ENCODE data around the gene MFSD6L. TPM values are rescaled to one million over a fixed set of nuclear protein-coding genes. Genes with fewer than 3 reads are reported as not detected.
A peak's percentile ranks its signal among the peaks of the same experiment; 100 is the strongest.

The MFSD6L gene
- polyA plus RNA-seq, 6 donors from 2014 or later = not detected

GRCh38 chr17:8797621-8798175, 1.5 kb downstream of the MFSD6L start:
- peak overlapping the region in 1 of 6 donors; percentile 28 for H3K27ac Mint-ChIP-seq
- H3K4me3 Mint-ChIP-seq = peak overlapping the region in 1 of 8 donors; percentile 42
- no peaks in the 10 kb centered on the region for H3K27me3 Mint-ChIP-seq
- H3K36me3 Mint-ChIP-seq = no peaks in the 10 kb centered on the region
- H3K4me1 Mint-ChIP-seq = peaks cover 9 to 28% (median 10%) of the 10 kb centered on the region in 3 donors
- no peaks in the 10 kb centered on the region for H3K9me3 Mint-ChIP-seq
- ATAC-seq (ENCODE audit: low read depth in 2 of 2) (no peak), DNase-seq (no peak)

- Mint-ChIP-seq H3K36me3 (no peaks in the 10 kb centered on the region), H3K27ac (peak overlapping the region in 2 of 6 donors; percentile 49 to 56), H3K4me1 (peaks cover 6 to 18% (median 7%) of the 10 kb centered on the region in 3 donors), H3K4me3 (peak overlapping the region in 2 of 8 donors; percentile 36 to 40), H3K27me3 (peaks cover 4 to 6% (median 5%) of the 10 kb centered on the region in 3 donors), H3K9me3 (peaks cover 0 to 5% (median 0%) of the 10 kb centered on the region in 7 donors)
- DNase-seq = no peak
- ATAC-seq (ENCODE audit: low read depth in 2 of 2) = no peak
Measured at GRCh38 chr17:8794636-8795035, 4.5 kb downstream of the MFSD6L start.

- DNase-seq (no peak), ATAC-seq (ENCODE audit: low read depth in 2 of 2) (no peak)
- no peaks in the 10 kb centered on the region for H3K36me3 Mint-ChIP-seq
- peaks cover 0 to 5% (median 0%) of the 10 kb centered on the region in 7 donors for H3K9me3 Mint-ChIP-seq
- no peak overlapping the region for H3K4me3 Mint-ChIP-seq
- peak overlapping the region in 2 of 6 donors; percentile 1 for H3K27ac Mint-ChIP-seq
- peaks cover 4 to 10% (median 9%) of the 10 kb centered on the region in 3 donors for H3K27me3 Mint-ChIP-seq
- H3K4me1 Mint-ChIP-seq = peaks cover 6 to 17% (median 7%) of the 10 kb centered on the region in 3 donors
Measured at GRCh38 chr17:8793649-8794048, 5.5 kb downstream of the MFSD6L start.

- peaks cover 4 to 10% (median 9%) of the 10 kb centered on the region in 3 donors for H3K27me3 Mint-ChIP-seq
- peaks cover 6 to 17% (median 7%) of the 10 kb centered on the region in 3 donors for H3K4me1 Mint-ChIP-seq
- peak overlapping the region in 1 of 6 donors; percentile 28 for H3K27ac Mint-ChIP-seq
- H3K4me3 Mint-ChIP-seq = peak overlapping the region in 1 of 8 donors; percentile 47
- H3K36me3 Mint-ChIP-seq = no peaks in the 10 kb centered on the region
- ATAC-seq (ENCODE audit: low read depth in 2 of 2) (no peak), DNase-seq (no peak)
- peaks cover 0 to 5% (median 0%) of the 10 kb centered on the region in 7 donors for H3K9me3 Mint-ChIP-seq
Measured at GRCh38 chr17:8792646-8793045, 6.5 kb downstream of the MFSD6L start.

GRCh38 chr17:8791910-8792270, 7.3 kb downstream of the MFSD6L start:
- no peak overlapping the region for H3K4me3 Mint-ChIP-seq
- ATAC-seq (ENCODE audit: low read depth in 2 of 2) = no peak

GRCh38 chr17:8791248-8791909, 7.8 kb downstream of the MFSD6L start:
- Mint-ChIP-seq H3K9me3 (peaks cover 0 to 5% (median 0%) of the 10 kb centered on the region in 7 donors), H3K27me3 (peaks cover 4 to 10% (median 9%) of the 10 kb centered on the region in 3 donors), H3K36me3 (no peaks in the 10 kb centered on the region), H3K4me1 (peaks cover 6 to 17% (median 7%) of the 10 kb centered on the region in 3 donors), H3K27ac (no peak overlapping the region), H3K4me3 (no peak overlapping the region)
- ATAC-seq (ENCODE audit: low read depth in 2 of 2) (no peak), DNase-seq (no peak)

More at GRCh38 chr17:8791910-8792270, 7.3 kb downstream of the MFSD6L start:
- peaks cover 6 to 17% (median 7%) of the 10 kb centered on the region in 3 donors for H3K4me1 Mint-ChIP-seq
- H3K9me3 Mint-ChIP-seq = peaks cover 0 to 5% (median 0%) of the 10 kb centered on the region in 7 donors
- H3K36me3 Mint-ChIP-seq = no peaks in the 10 kb centered on the region
- peak overlapping the region in 1 of 6 donors; percentile 10 for H3K27ac Mint-ChIP-seq
- no peak for DNase-seq
- peaks cover 4 to 10% (median 9%) of the 10 kb centered on the region in 3 donors for H3K27me3 Mint-ChIP-seq

GRCh38 chr17:8789743-8790142, 9.4 kb downstream of the MFSD6L start:
- peak overlapping the region in 1 of 6 donors; percentile 4 for H3K27ac Mint-ChIP-seq
- H3K4me1 Mint-ChIP-seq = peaks cover 6 to 12% (median 11%) of the 10 kb centered on the region in 3 donors
- H3K4me3 Mint-ChIP-seq = no peak overlapping the region
- no peaks in the 10 kb centered on the region for H3K36me3 Mint-ChIP-seq
- peaks cover 0 to 5% (median 0%) of the 10 kb centered on the region in 7 donors for H3K9me3 Mint-ChIP-seq
- no peak for ATAC-seq (ENCODE audit: low read depth in 2 of 2)
- no peak for DNase-seq
- peaks cover 4 to 10% (median 9%) of the 10 kb centered on the region in 3 donors for H3K27me3 Mint-ChIP-seq

- Mint-ChIP-seq H3K27ac (no peak overlapping the region), H3K4me1 (peaks cover 6 to 12% (median 7%) of the 10 kb centered on the region in 3 donors), H3K27me3 (peaks cover 4 to 10% (median 9%) of the 10 kb centered on the region in 3 donors), H3K4me3 (no peak overlapping the region), H3K9me3 (peaks cover 0 to 5% (median 0%) of the 10 kb centered on the region in 7 donors), H3K36me3 (no peaks in the 10 kb centered on the region)
- DNase-seq (no peak), ATAC-seq (ENCODE audit: low read depth in 2 of 2) (no peak)
Measured at GRCh38 chr17:8788998-8789397, 10.2 kb downstream of the MFSD6L start.

- Mint-ChIP-seq H3K27me3 (peaks cover 3 to 10% (median 9%) of the 10 kb centered on the region in 3 donors), H3K36me3 (no peaks in the 10 kb centered on the region), H3K4me1 (peaks cover 0 to 6% (median 0%) of the 10 kb centered on the region in 3 donors), H3K4me3 (peak overlapping the region in 1 of 8 donors; percentile 63), H3K9me3 (peaks cover 0 to 4% (median 0%) of the 10 kb centered on the region in 7 donors), H3K27ac (no peak overlapping the region)
- ATAC-seq (ENCODE audit: low read depth in 2 of 2) (peak in 1 of 2 donors; percentile 36), DNase-seq (peak; percentile 34)
Measured at GRCh38 chr17:8785547-8786413, 13.4 kb downstream of the MFSD6L start.

- no peak for DNase-seq
- Mint-ChIP-seq H3K4me3 (no peak overlapping the region), H3K9me3 (peaks cover 0 to 7% (median 3%) of the 10 kb centered on the region in 7 donors), H3K27me3 (peaks cover 0 to 16% (median 6%) of the 10 kb centered on the region in 3 donors), H3K36me3 (no peaks in the 10 kb centered on the region), H3K4me1 (peaks cover 0 to 6% (median 0%) of the 10 kb centered on the region in 3 donors), H3K27ac (peak overlapping the region in 1 of 6 donors; percentile 90)
- ATAC-seq (ENCODE audit: low read depth in 2 of 2) = no peak
Measured at GRCh38 chr17:8782176-8782575, 17.0 kb downstream of the MFSD6L start.

- Mint-ChIP-seq H3K27ac (no peak overlapping the region), H3K4me1 (peaks cover 0 to 6% (median 0%) of the 10 kb centered on the region in 3 donors), H3K9me3 (peaks cover 0 to 11% (median 3%) of the 10 kb centered on the region in 7 donors), H3K27me3 (peaks cover 0 to 20% (median 8%) of the 10 kb centered on the region in 3 donors), H3K36me3 (no peaks in the 10 kb centered on the region), H3K4me3 (no peak overlapping the region)
- DNase-seq (no peak), ATAC-seq (ENCODE audit: low read depth in 2 of 2) (no peak)
Measured at GRCh38 chr17:8781776-8782175, 17.4 kb downstream of the MFSD6L start.

- H3K4me3 Mint-ChIP-seq = no peak overlapping the region
Measured at GRCh38 chr17:8776881-8777280, 22.3 kb downstream of the MFSD6L start.

GRCh38 chr17:8776248-8776647, 22.9 kb downstream of the MFSD6L start:
- Mint-ChIP-seq H3K27ac (no peak overlapping the region), H3K9me3 (peaks cover 0 to 38% (median 18%) of the 10 kb centered on the region in 7 donors), H3K4me1 (no peaks in the 10 kb centered on the region), H3K27me3 (peaks cover 12 to 48% (median 40%) of the 10 kb centered on the region in 3 donors), H3K36me3 (peaks cover 5 to 8% of the 10 kb centered on the region in 2 donors), H3K4me3 (no peak overlapping the region)
- DNase-seq (no peak), ATAC-seq (ENCODE audit: low read depth in 2 of 2) (no peak)

More at GRCh38 chr17:8776881-8777280, 22.3 kb downstream of the MFSD6L start:
- ATAC-seq (ENCODE audit: low read depth in 2 of 2) (no peak), DNase-seq (no peak)
- peaks cover 5 to 8% of the 10 kb centered on the region in 2 donors for H3K36me3 Mint-ChIP-seq
- H3K27ac Mint-ChIP-seq = peak overlapping the region in 1 of 6 donors; percentile 44
- peaks cover 0 to 38% (median 18%) of the 10 kb centered on the region in 7 donors for H3K9me3 Mint-ChIP-seq
- H3K4me1 Mint-ChIP-seq = no peaks in the 10 kb centered on the region
- peaks cover 12 to 48% (median 39%) of the 10 kb centered on the region in 3 donors for H3K27me3 Mint-ChIP-seq
